Gastrocnemius medialis (tissue), 4 donors: Measurements from ENCODE around the gene NANOS2. TPM values are rescaled to one million over a fixed set of nuclear protein-coding genes. Genes with fewer than 3 reads are reported as not detected.

Experiments used
- ATAC-seq, 2 donors: fragments of 150-250 bp; one replicate each; pipeline ENCODE4 v1.9.1; 2016
- DNase-seq, 2 donors: peaks; one replicate each; pipeline ENCODE4 v3.0.0-alpha.2; 2019
- H3K27ac ChIP-seq, 4 donors: fragments of 200-600 bp; sonication (generic); 1 replicate in 1 of 4; 2 replicates in 3 of 4; pipeline ENCODE4 v1.5.1; 2016 to 2018; ENCODE audit warnings: mild to moderate bottlenecking in 2 of 4, moderate library complexity in 1 of 4
- H3K27me3 ChIP-seq, 3 donors: fragments of 200-600 bp; sonication (generic) in 2 of 3; 1 replicate in 1 of 3; 2 replicates in 2 of 3; pipeline versions ENCODE4 v1.5.1 to v1.6.0; 2016 to 2019; ENCODE audit warnings: mild to moderate bottlenecking in 1 of 3, moderate library complexity in 1 of 3
- H3K36me3 ChIP-seq, 2 donors: fragments of 200-600 bp; sonication (generic) in 1 of 2; one replicate each; pipeline ENCODE4 v1.5.1; 2017 to 2018
- H3K4me1 ChIP-seq, 2 donors: fragments of 200-600 bp; sonication (generic) in 1 of 2; one replicate each; pipeline ENCODE4 v1.5.1; 2016 to 2017; ENCODE audit warnings: mild to moderate bottlenecking in 2 of 2
- H3K4me3 ChIP-seq, 4 donors: fragments of 200-600 bp; sonication (generic) in 3 of 4; 1 replicate in 1 of 4; 2 replicates in 3 of 4; pipeline ENCODE4 v1.5.1; 2016 to 2019; ENCODE audit warnings: mild to moderate bottlenecking in 2 of 4
- H3K9me3 ChIP-seq, 3 donors: fragments of 200-600 bp; sonication (generic) in 2 of 3; 1 replicate in 1 of 3; 2 replicates in 2 of 3; pipeline ENCODE4 v1.5.1; 2016 to 2019
- POLR2A ChIP-seq, 2 donors: fragments of 450-650 bp; IDR thresholded peaks; one replicate each; pipeline ENCODE4 v1.6.1; 2017; ENCODE audit warnings: antibody characterized with exemption in 2 of 2, mild to moderate bottlenecking in 2 of 2, moderate library complexity in 2 of 2
- in situ Hi-C, 4 donors: fragments of 200-750 bp; cut with MboI; loops; one replicate each; pipeline versions ENCODE4 v1.15.0 to v1.8.0; 2017; ENCODE audit warnings: low sequenced_read_pairs in 4 of 4
- intact Hi-C: fragments of 100-400 bp; cut with DNase I; formaldehyde crosslinking; loops from one replicate; pipeline ENCODE4 v1.15.1; 2023; ENCODE audit warnings: low total_unique reads
- total RNA-seq, 4 donors: library from RNA; depleted of rRNA; stranded (reverse); fragments of >200 nt; gene quantifications; one replicate each; pipeline versions ENCODE4 v1.1.0 to v1.2.3, GENCODE V29; 2016
- TF ChIP-seq, protein P1 (sequence below), 5 experiments: fragments of 450-650 bp in 3 of 5; fragments of 200-600 bp in 2 of 5; sonication (generic) in 2 of 5; IDR thresholded peaks in 4 of 5; conservative IDR thresholded peaks in 1 of 5; 1 replicate in 4 of 5; 2 replicates in 1 of 5; pipeline ENCODE4 v1.5.1; 2016 to 2019; ENCODE audit warnings: antibody characterized with exemption in 5 of 5, mild to moderate bottlenecking in 3 of 5, moderate library complexity in 3 of 5

The NANOS2 gene
- total RNA-seq, 4 donors from 2014 or later = not detected

DNA sequence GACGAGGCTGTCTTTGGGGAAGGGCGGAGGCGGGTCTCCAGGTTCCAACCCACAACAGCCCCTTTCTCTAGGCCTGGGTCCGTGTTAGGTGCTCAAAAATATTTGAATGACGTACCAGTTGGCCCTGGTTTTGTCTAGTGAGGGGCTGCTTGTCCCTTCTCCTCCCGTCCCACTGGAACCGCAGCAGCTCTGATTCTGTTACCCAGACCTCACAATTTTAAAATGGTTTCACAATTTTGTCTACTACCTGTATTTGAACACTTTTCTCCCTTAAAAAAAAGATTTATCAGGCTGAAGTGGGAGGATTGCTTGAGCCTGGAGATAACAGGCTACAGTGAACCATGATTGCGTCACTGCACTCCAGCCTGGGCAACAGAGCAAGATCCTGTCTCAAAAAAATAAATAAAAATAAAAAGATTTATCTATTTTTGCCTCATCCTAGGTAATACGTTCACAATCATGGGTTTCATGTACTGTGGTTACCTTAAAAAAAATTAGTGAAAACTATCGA lies 27.3 kb downstream of the NANOS2 start:
- Histone ChIP-seq H3K4me3 (peak overlapping the region; percentile 63 to 84 (median 66)), H3K27ac (peak overlapping the region; percentile 86 to 95 (median 92)), H3K27me3 (no peaks in the 10 kb centered on the region), H3K36me3 (peaks cover 0 to 6% of the 10 kb centered on the region in 2 donors), H3K4me1 (peaks cover 34 to 36% of the 10 kb centered on the region in 2 donors), H3K9me3 (no peaks in the 10 kb centered on the region)
- ATAC-seq (no peak), DNase-seq (no peak)
- TF ChIP-seq POLR2A (IDR thresholded peaks at IDR 0.05) = no peak
- TF ChIP-seq, protein P1, sequence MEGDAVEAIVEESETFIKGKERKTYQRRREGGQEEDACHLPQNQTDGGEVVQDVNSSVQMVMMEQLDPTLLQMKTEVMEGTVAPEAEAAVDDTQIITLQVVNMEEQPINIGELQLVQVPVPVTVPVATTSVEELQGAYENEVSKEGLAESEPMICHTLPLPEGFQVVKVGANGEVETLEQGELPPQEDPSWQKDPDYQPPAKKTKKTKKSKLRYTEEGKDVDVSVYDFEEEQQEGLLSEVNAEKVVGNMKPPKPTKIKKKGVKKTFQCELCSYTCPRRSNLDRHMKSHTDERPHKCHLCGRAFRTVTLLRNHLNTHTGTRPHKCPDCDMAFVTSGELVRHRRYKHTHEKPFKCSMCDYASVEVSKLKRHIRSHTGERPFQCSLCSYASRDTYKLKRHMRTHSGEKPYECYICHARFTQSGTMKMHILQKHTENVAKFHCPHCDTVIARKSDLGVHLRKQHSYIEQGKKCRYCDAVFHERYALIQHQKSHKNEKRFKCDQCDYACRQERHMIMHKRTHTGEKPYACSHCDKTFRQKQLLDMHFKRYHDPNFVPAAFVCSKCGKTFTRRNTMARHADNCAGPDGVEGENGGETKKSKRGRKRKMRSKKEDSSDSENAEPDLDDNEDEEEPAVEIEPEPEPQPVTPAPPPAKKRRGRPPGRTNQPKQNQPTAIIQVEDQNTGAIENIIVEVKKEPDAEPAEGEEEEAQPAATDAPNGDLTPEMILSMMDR (IDR thresholded peaks at IDR 0.05 in 4 of 5, conservative IDR thresholded peaks at IDR 0.05 in 1 of 5) = no peak
- intact Hi-C loops = loop anchor here (2.0 to 5.0 kb wide), 2 partner anchors 70 to 120 kb away; partner anchors contain the start of gene SIX5
- in situ Hi-C loops = no loop called here

- in situ Hi-C loops = no loop called here
- Histone ChIP-seq H3K4me1 (peaks cover 34 to 43% of the 10 kb centered on the region in 2 donors), H3K27me3 (no peaks in the 10 kb centered on the region), H3K36me3 (peaks cover 0 to 6% of the 10 kb centered on the region in 2 donors), H3K4me3 (peak overlapping the region; percentile 63 to 84 (median 66)), H3K9me3 (no peaks in the 10 kb centered on the region), H3K27ac (peak overlapping the region; percentile 86 to 95 (median 92))
- intact Hi-C loops = loop anchor here (1.0 to 5.0 kb wide), 5 partner anchors 16 to 1371 kb away; partner anchors contain the start of genes MYPOP, SIX5 and SYMPK
- peak; percentile 89 to 91 for ATAC-seq
- DNase-seq = peak; percentile 82 to 89
- TF ChIP-seq, protein P1 (IDR thresholded peaks at IDR 0.05 in 4 of 5, conservative IDR thresholded peaks at IDR 0.05 in 1 of 5) = peak in 1 of 5 experiments; percentile 11
- TF ChIP-seq POLR2A (IDR thresholded peaks at IDR 0.05) = peak; percentile 49 to 63
Observed at GRCh38 chr19:45886427-45887199, 28.0 kb downstream of the NANOS2 start.

GRCh38 chr19:45885556-45886426 lies 28.8 kb downstream of the NANOS2 start, which contains the start of gene IRF2BP1:
Gene IRF2BP1, minus strand, starts transcription at chr19:45886141. Its CDS starts 367 bp downstream, at chr19:45885774.
- H3K9me3 ChIP-seq = no peaks in the 10 kb centered on the region
- ATAC-seq (peak; percentile 88 to 92), DNase-seq (peak; percentile 88 to 91)
- TF ChIP-seq, protein P1 (IDR thresholded peaks at IDR 0.05 in 4 of 5, conservative IDR thresholded peaks at IDR 0.05 in 1 of 5) = peak in 2 of 5 experiments; percentile 2 to 8
- TF ChIP-seq POLR2A (IDR thresholded peaks at IDR 0.05) = peak; percentile 74 to 82
- no peaks in the 10 kb centered on the region for H3K27me3 ChIP-seq
- peak within 1 kb of the TSS; percentile 86 to 95 (median 92) for H3K27ac ChIP-seq
- H3K4me3 ChIP-seq = peak within 1 kb of the TSS; percentile 63 to 84 (median 66)
- in situ Hi-C loops (no loop called here), intact Hi-C loops (loop anchor here (1.0 to 5.0 kb wide), 5 partner anchors 17 to 1372 kb away; partner anchors contain the start of genes MYPOP, SIX5 and SYMPK)
- peaks cover 34 to 44% of the 10 kb centered on the region in 2 donors for H3K4me1 ChIP-seq
- H3K36me3 ChIP-seq = peaks cover 0 to 6% of the 10 kb centered on the region in 2 donors
